Dendritic cell treated with granulocyte-macrophage colony-stimulating factor and Interleukin-4, amounts not matched to agents 40 ng/mL and 50 ng/mL, for 4 days (primary cell): ENCODE results near the gene BMERB1.
"Not testable (repeated sequence)": the region's sequence is repeated elsewhere in the genome, so short reads cannot be mapped to it uniquely, and the experiment has no call there.

ENCODE experiments used
- H3K27ac Mint-ChIP-seq: one replicate; pipeline ENCODE4 v1.8.0; 2022; ENCODE audit warnings: mild to moderate bottlenecking, mixed read lengths
- H3K27me3 Mint-ChIP-seq: one replicate; pipeline ENCODE4 v1.8.0; 2022; ENCODE audit warnings: mild to moderate bottlenecking, mixed read lengths
- H3K36me3 Mint-ChIP-seq: one replicate; pipeline ENCODE4 v1.8.0; 2022; ENCODE audit warnings: low read depth, mixed read lengths
- H3K4me1 Mint-ChIP-seq: one replicate; pipeline ENCODE4 v1.8.0; 2022; ENCODE audit warnings: low read depth, mixed read lengths
- H3K4me3 Mint-ChIP-seq: one replicate; pipeline ENCODE4 v1.8.0; 2022; ENCODE audit warnings: mild to moderate bottlenecking, moderate library complexity, mixed read lengths
- H3K9me3 Mint-ChIP-seq: one replicate; pipeline ENCODE4 v1.8.0; 2022; ENCODE audit warnings: mixed read lengths
- intact Hi-C: fragments of 100-400 bp; cut with micrococcal nuclease; formaldehyde crosslinking; loops from one replicate; pipeline ENCODE4 v1.15.0; 2022

The BMERB1 gene

GRCh38 chr16:15542734-15543347 is 108.5 kb downstream of the BMERB1 start:
- peaks cover 11% of the 10 kb centered on the region for H3K9me3 Mint-ChIP-seq
- H3K4me3 Mint-ChIP-seq: no peak overlapping the region
- H3K4me1 Mint-ChIP-seq: peaks cover 17% of the 10 kb centered on the region
- H3K27ac Mint-ChIP-seq: no peak overlapping the region
- H3K27me3 Mint-ChIP-seq: peaks cover 4% of the 10 kb centered on the region
- intact Hi-C loops: no loop called here
- H3K36me3 Mint-ChIP-seq: no peaks in the 10 kb centered on the region

DNA sequence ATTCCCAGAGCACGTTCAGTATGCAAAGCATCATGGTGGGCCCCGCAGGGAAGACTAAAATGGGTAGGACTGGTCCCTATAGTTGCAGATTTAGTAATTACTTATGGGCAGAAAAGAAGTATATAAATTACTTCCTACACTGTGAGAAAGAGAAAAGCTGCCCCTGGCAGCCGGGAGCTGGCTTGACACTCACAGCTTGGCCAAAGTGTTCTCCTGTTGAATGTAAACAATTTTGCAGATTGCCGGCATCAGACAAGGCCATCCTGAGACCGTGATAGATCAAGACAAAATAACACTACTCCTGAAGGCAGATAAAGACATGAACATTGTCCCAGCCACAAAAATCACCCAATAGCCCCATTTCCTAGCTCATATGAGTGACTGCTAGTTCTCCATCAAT is 110.0 kb downstream of the BMERB1 start:
- no peaks in the 10 kb centered on the region for H3K36me3 Mint-ChIP-seq
- peaks cover 17% of the 10 kb centered on the region for H3K4me1 Mint-ChIP-seq
- intact Hi-C loops: no loop called here
- peaks cover 6% of the 10 kb centered on the region for H3K27me3 Mint-ChIP-seq
- H3K4me3 Mint-ChIP-seq: no peak overlapping the region
- no peak overlapping the region for H3K27ac Mint-ChIP-seq
- H3K9me3 Mint-ChIP-seq: peaks cover 11% of the 10 kb centered on the region

DNA sequence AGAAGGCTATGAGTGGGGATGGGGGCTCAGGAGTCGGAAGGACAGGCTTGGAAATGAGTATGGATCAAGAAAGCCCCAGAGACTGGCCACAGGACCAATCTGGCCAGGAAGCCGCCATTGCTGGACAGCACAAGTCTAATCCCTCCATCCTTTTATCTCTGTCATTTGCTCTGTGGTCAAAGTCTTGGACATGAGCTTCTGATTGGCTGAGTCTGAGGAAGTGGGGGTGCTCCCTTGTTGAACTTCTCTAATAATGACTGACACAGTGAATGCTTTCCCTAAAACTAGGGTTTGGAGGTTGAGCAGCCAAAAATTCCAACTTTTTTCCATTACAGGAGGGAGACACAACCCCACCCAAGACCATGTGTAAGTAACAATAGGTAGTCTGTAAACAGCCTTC is 111.2 kb downstream of the BMERB1 start:
- peaks cover 6% of the 10 kb centered on the region for H3K27me3 Mint-ChIP-seq
- intact Hi-C loops: no loop called here

DNA sequence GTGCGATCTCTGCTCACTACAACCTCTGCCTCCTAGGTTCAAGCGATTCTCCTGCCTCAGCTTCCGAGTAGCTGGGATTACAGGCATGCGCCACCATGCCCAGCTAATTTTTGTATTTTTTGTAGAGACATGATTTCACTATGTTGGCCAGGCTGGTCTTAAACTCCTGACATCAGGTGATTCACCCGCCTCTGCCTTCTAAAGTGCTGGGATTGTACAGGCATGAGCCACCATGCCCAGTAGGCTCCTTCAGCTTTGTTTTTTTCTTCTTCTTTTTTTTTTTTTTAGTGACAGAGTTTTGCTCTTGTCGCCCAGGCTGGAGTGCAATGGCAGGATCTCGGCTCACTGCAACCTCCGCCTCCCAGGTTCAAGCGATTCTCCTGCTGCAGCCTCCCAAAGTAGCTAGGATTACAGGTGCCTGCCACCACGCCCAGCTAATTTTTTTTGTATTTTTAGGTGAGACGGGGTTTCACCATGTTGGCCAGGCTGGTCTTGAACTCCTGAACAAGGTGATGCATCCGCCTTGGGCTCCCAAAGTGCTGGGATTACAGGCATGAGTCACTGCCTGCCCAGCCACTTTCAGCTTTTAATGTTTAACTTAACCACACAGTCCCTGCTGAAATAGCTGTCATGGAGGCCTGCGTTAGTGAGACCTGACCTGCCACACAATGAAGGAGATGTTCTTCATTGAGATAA is 112.8 kb downstream of the BMERB1 start:
- H3K36me3 Mint-ChIP-seq, intact Hi-C loops: not testable (repeated sequence)

More for the DNA sequence above, 111.2 kb downstream of the BMERB1 start:
- H3K4me3 Mint-ChIP-seq: no peak overlapping the region
- no peaks in the 10 kb centered on the region for H3K36me3 Mint-ChIP-seq
- peaks cover 11% of the 10 kb centered on the region for H3K9me3 Mint-ChIP-seq
- H3K4me1 Mint-ChIP-seq: peaks cover 18% of the 10 kb centered on the region
- H3K27ac Mint-ChIP-seq: no peak overlapping the region

GRCh38 chr16:15547768-15548096 is 113.3 kb downstream of the BMERB1 start:
- intact Hi-C loops: no loop called here
- H3K27me3 Mint-ChIP-seq: peaks cover 6% of the 10 kb centered on the region
- H3K4me3 Mint-ChIP-seq: no peak overlapping the region
- peaks cover 28% of the 10 kb centered on the region for H3K4me1 Mint-ChIP-seq
- H3K36me3 Mint-ChIP-seq: no peaks in the 10 kb centered on the region
- H3K27ac Mint-ChIP-seq: no peak overlapping the region
- peaks cover 8% of the 10 kb centered on the region for H3K9me3 Mint-ChIP-seq

More for the DNA sequence above, 112.8 kb downstream of the BMERB1 start:
- not testable (repeated sequence) for H3K4me3 Mint-ChIP-seq, H3K27me3 Mint-ChIP-seq, H3K27ac Mint-ChIP-seq
- peaks cover 11% of the 10 kb centered on the region for H3K9me3 Mint-ChIP-seq
- H3K4me1 Mint-ChIP-seq: peaks cover 28% of the 10 kb centered on the region

DNA sequence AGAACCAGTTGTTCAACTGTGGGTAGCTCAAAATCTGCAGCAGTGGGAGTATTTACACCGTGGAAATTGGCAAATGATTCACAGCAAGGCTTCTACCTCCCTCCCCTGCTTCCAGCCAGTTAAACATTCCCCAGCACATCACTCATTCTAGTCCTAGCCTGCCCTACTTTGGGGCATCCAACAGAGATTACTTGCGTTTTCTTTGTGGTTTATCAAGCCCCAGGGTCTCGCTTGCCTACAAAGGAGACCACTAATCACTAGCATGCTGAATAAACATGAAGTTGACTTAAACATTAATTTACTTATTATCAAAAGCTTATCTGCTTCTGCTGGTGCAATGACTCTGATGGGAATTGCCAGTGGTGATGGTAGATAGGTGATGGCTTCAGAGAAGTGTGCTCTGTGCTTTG is 114.1 kb downstream of the BMERB1 start:
- Mint-ChIP-seq H3K36me3 (no peaks in the 10 kb centered on the region), H3K4me3 (no peak overlapping the region), H3K27ac (no peak overlapping the region), H3K9me3 (peaks cover under 1% of the 10 kb centered on the region), H3K4me1 (peaks cover 28% of the 10 kb centered on the region), H3K27me3 (peaks cover 2% of the 10 kb centered on the region)
- intact Hi-C loops: no loop called here

- Mint-ChIP-seq H3K27me3 (peaks cover 4% of the 10 kb centered on the region), H3K36me3 (no peaks in the 10 kb centered on the region), H3K4me3 (no peak overlapping the region), H3K9me3 (no peaks in the 10 kb centered on the region), H3K4me1 (peaks cover 11% of the 10 kb centered on the region), H3K27ac (no peak overlapping the region)
- intact Hi-C loops: no loop called here
These were observed 118.1 kb downstream of the BMERB1 start for GRCh38 chr16:15552507-15552906.

GRCh38 chr16:15553313-15554088 is 119.1 kb downstream of the BMERB1 start:
- H3K27me3 Mint-ChIP-seq: peaks cover 4% of the 10 kb centered on the region
- H3K9me3 Mint-ChIP-seq: no peaks in the 10 kb centered on the region
- no peaks in the 10 kb centered on the region for H3K36me3 Mint-ChIP-seq
- H3K4me3 Mint-ChIP-seq: no peak overlapping the region
- H3K4me1 Mint-ChIP-seq: peaks cover 11% of the 10 kb centered on the region
- intact Hi-C loops: no loop called here
- H3K27ac Mint-ChIP-seq: no peak overlapping the region

GRCh38 chr16:15556130-15556529 is 121.7 kb downstream of the BMERB1 start:
- Mint-ChIP-seq H3K27me3 (peaks cover 2% of the 10 kb centered on the region), H3K4me3 (no peak overlapping the region), H3K9me3 (no peaks in the 10 kb centered on the region), H3K4me1 (peaks cover 4% of the 10 kb centered on the region), H3K36me3 (no peaks in the 10 kb centered on the region), H3K27ac (no peak overlapping the region)
- intact Hi-C loops: no loop called here

- Mint-ChIP-seq H3K36me3 (no peaks in the 10 kb centered on the region), H3K27ac (no peak overlapping the region), H3K4me3 (no peak overlapping the region), H3K27me3 (peaks cover 2% of the 10 kb centered on the region), H3K9me3 (no peaks in the 10 kb centered on the region), H3K4me1 (no peaks in the 10 kb centered on the region)
- intact Hi-C loops: no loop called here
These were observed 122.9 kb downstream of the BMERB1 start for GRCh38 chr16:15557258-15557657.

- Mint-ChIP-seq H3K36me3 (peaks cover 8% of the 10 kb centered on the region), H3K4me1 (peaks cover 9% of the 10 kb centered on the region), H3K27ac (no peak overlapping the region), H3K27me3 (no peaks in the 10 kb centered on the region), H3K9me3 (peaks cover 12% of the 10 kb centered on the region), H3K4me3 (no peak overlapping the region)
- intact Hi-C loops: no loop called here
These were observed 124.8 kb downstream of the BMERB1 start for GRCh38 chr16:15559176-15559575.

- H3K4me1 Mint-ChIP-seq: peaks cover 24% of the 10 kb centered on the region
- intact Hi-C loops: no loop called here
- H3K4me3 Mint-ChIP-seq: no peak overlapping the region
- peaks cover 8% of the 10 kb centered on the region for H3K36me3 Mint-ChIP-seq
- H3K27ac Mint-ChIP-seq: no peak overlapping the region
- H3K9me3 Mint-ChIP-seq: peaks cover 13% of the 10 kb centered on the region
- H3K27me3 Mint-ChIP-seq: no peaks in the 10 kb centered on the region
These were observed 130.4 kb downstream of the BMERB1 start for GRCh38 chr16:15564604-15565339.

GRCh38 chr16:15566095-15566494 is 131.7 kb downstream of the BMERB1 start:
- intact Hi-C loops: no loop called here
- peaks cover 13% of the 10 kb centered on the region for H3K9me3 Mint-ChIP-seq
- no peak overlapping the region for H3K4me3 Mint-ChIP-seq
- no peak overlapping the region for H3K27ac Mint-ChIP-seq
- peaks cover 8% of the 10 kb centered on the region for H3K36me3 Mint-ChIP-seq
- no peaks in the 10 kb centered on the region for H3K27me3 Mint-ChIP-seq
- peaks cover 31% of the 10 kb centered on the region for H3K4me1 Mint-ChIP-seq

- Mint-ChIP-seq H3K4me1 (peaks cover 46% of the 10 kb centered on the region), H3K36me3 (peaks cover 8% of the 10 kb centered on the region), H3K9me3 (peaks cover 13% of the 10 kb centered on the region), H3K27ac (no peak overlapping the region), H3K4me3 (no peak overlapping the region), H3K27me3 (no peaks in the 10 kb centered on the region)
- intact Hi-C loops: no loop called here
These were observed 133.4 kb downstream of the BMERB1 start for GRCh38 chr16:15567823-15568222.
